GM12891 (cell line): ENCODE measurements around the gene CHST8.

ENCODE experiments used
- PAX5 ChIP-seq: IDR thresholded peaks from 2 replicates; pipeline ENCODE4 v1.6.1; 2011; ENCODE audit warnings: low read length, moderate library complexity, mild to moderate bottlenecking; ENCODE audit not compliant: insufficient read depth, severe bottlenecking
- POLR2A ChIP-seq: IDR thresholded peaks from 2 replicates; pipeline ENCODE4 v1.6.1; 2011; ENCODE audit warnings: low read depth, low read length, control low read depth
- POLR2AphosphoS5 ChIP-seq: IDR thresholded peaks from 2 replicates; pipeline ENCODE4 v1.6.1; 2011; ENCODE audit warnings: low read depth, low read length, control low read depth
- SPI1 ChIP-seq: IDR thresholded peaks from 2 replicates; pipeline ENCODE4 v1.6.1; 2011; ENCODE audit warnings: low read depth, low read length, control low read depth
- TAF1 ChIP-seq: IDR thresholded peaks from 2 replicates; pipeline ENCODE4 v1.6.1; 2011; ENCODE audit warnings: low read depth, low read length, control low read depth

- TF ChIP-seq SPI1 = no peak
- no peak for TF ChIP-seq POLR2AphosphoS5
- TF ChIP-seq POLR2A = no peak
- no peak for TF ChIP-seq PAX5
- no peak for TF ChIP-seq TAF1
Observed at GRCh38 chr19:33580645-33581037, 41.1 kb upstream of the CHST8 start.
